CD4-positive, alpha-beta memory T cell (primary cell): Measurements from ENCODE around the gene RALGAPB. TPM values are rescaled to one million over a fixed set of nuclear protein-coding genes. Genes with fewer than 3 reads are reported as not detected.

Experiments used
- CTCF ChIA-PET: fragments of 350-600 bp; sonication (Branson Sonifier 250); formaldehyde crosslinking; loops from one replicate; lab custom pipeline; 2021; ENCODE audit warnings: inconsistent platforms; ENCODE audit not compliant: partially characterized antibody; lab: Charles Lee
- POLR2A ChIA-PET: fragments of 350-600 bp; sonication (Branson Sonifier 250); formaldehyde crosslinking; loops from one replicate; lab custom pipeline; 2021; ENCODE audit not compliant: partially characterized antibody; lab: Charles Lee
- DNase-seq, 5 donors: peaks; one replicate each; pipeline versions ENCODE4 v3.0.0 to v3.0.0-alpha.2; 2020 to 2022; ENCODE audit warnings: mixed read lengths in 1 of 5
- H3K27ac ChIP-seq: one replicate; pipeline ENCODE4 v1.7.0; 2013; ENCODE audit warnings: low read depth, low read length
- H3K27me3 ChIP-seq: 2 replicates; pipeline ENCODE4 v1.7.0; 2013; ENCODE audit warnings: mild to moderate bottlenecking, low read length, moderate library complexity; ENCODE audit not compliant: insufficient read depth
- H3K36me3 ChIP-seq: 2 replicates; pipeline ENCODE4 v1.7.0; 2013; ENCODE audit warnings: mild to moderate bottlenecking, low read length, moderate library complexity; ENCODE audit not compliant: insufficient read depth
- H3K4me1 ChIP-seq: 2 replicates; pipeline ENCODE4 v1.7.0; 2013; ENCODE audit warnings: mild to moderate bottlenecking, low read length, moderate library complexity; ENCODE audit not compliant: insufficient read depth
- H3K4me3 ChIP-seq, 2 donors: one replicate each; pipeline ENCODE4 v1.7.0; 2013; ENCODE audit warnings: low read length in 2 of 2, mild to moderate bottlenecking in 1 of 2
- H3K9me3 ChIP-seq, 2 donors: one replicate each; pipeline ENCODE4 v1.7.0; 2013; ENCODE audit warnings: low read length in 2 of 2, control low read depth in 1 of 2; ENCODE audit not compliant: control insufficient read depth in 1 of 2
- H3K27ac Mint-ChIP-seq, 7 donors: one replicate each; pipeline ENCODE4 v1.8.0; 2020 to 2021; ENCODE audit warnings: mixed read lengths in 7 of 7, mild to moderate bottlenecking in 6 of 7, inconsistent platforms in 3 of 7, moderate library complexity in 3 of 7
- H3K27me3 Mint-ChIP-seq, 2 donors: one replicate each; pipeline ENCODE4 v1.8.0; 2020 to 2021; ENCODE audit warnings: mixed read lengths in 2 of 2
- H3K36me3 Mint-ChIP-seq, 2 donors: one replicate each; pipeline ENCODE4 v1.8.0; 2020 to 2021; ENCODE audit warnings: mixed read lengths in 2 of 2, inconsistent platforms in 1 of 2, mild to moderate bottlenecking in 1 of 2
- H3K4me1 Mint-ChIP-seq, 4 donors: one replicate each; pipeline ENCODE4 v1.8.0; 2020 to 2021; ENCODE audit warnings: mixed read lengths in 4 of 4, mild to moderate bottlenecking in 1 of 4
- H3K4me3 Mint-ChIP-seq, 8 donors: one replicate each; pipeline ENCODE4 v1.8.0; 2020 to 2021; ENCODE audit warnings: mixed read lengths in 8 of 8, mild to moderate bottlenecking in 7 of 8, moderate library complexity in 6 of 8, inconsistent platforms in 3 of 8
- H3K9me3 Mint-ChIP-seq, 8 donors: one replicate each; pipeline ENCODE4 v1.8.0; 2020 to 2021; ENCODE audit warnings: mixed read lengths in 8 of 8, mild to moderate bottlenecking in 5 of 8, inconsistent platforms in 3 of 8, moderate library complexity in 1 of 8
- intact Hi-C: fragments of 100-400 bp; cut with micrococcal nuclease; formaldehyde crosslinking; loops from one replicate; pipeline ENCODE4 v1.15.1; 2023
- polyA plus RNA-seq, 2 donors: library from polyadenylated mRNA; unstranded; fragments of 300-500 nt; fragmentation: Illumina TruSeq; gene quantifications; one replicate each; pipeline ENCODE4 v1.2.3, GENCODE V29; 2021
- total RNA-seq, 2 experiments: library from RNA; stranded (reverse); gene quantifications; one replicate each; pipeline ENCODE4 v1.2.3, GENCODE V29; 2021

Gene RALGAPB
- total RNA-seq: 10 to 100 TPM; 54.8 to 57.4 TPM
- 10 to 100 TPM in 1 of 2 donors, 1 to 10 TPM in 1; 9.0 to 15.6 TPM for polyA plus RNA-seq

GRCh38 chr20:38472513-38473366, at the start of gene RALGAPB:
RALGAPB (plus strand) TSS chr20:38472843; CDS start chr20:38488433, 15,590 bp downstream.
- DNase-seq: peak; percentile 98 to 99 (median 98)
- Mint-ChIP-seq H3K9me3 (no peaks in the 10 kb centered on the region), H3K36me3 (peaks cover 8 to 10% of the 10 kb centered on the region in 2 donors), H3K4me1 (peaks cover 37 to 59% (median 48%) of the 10 kb centered on the region in 4 donors), H3K27ac (peak within 1 kb of the TSS; percentile 86 to 98 (median 94)), H3K4me3 (peak within 1 kb of the TSS; percentile 87 to 92 (median 90)), H3K27me3 (no peaks in the 10 kb centered on the region)
- Histone ChIP-seq H3K27me3 (no peaks in the 10 kb centered on the region), H3K4me3 (peak within 1 kb of the TSS; percentile 71 to 75), H3K36me3 (no peaks in the 10 kb centered on the region), H3K9me3 (no peaks in the 10 kb centered on the region), H3K4me1 (peaks cover 51% of the 10 kb centered on the region), H3K27ac (peak within 1 kb of the TSS; percentile 88)
- intact Hi-C loops: loop anchor here (1.0 to 2.0 kb wide), 4 partner anchors 26 to 454 kb away; partner anchors contain the start of genes ACTR5, FAM83D and SNHG17
- POLR2A ChIA-PET: interaction anchor here (1.3 to 5.4 kb wide), 12 partner anchors 8 to 490 kb away, joined by 3 to 62 read pairs (median 5); partner anchors contain the start of genes ADIG, DHX35, RPRD1B and SNHG17
- CTCF ChIA-PET: interaction anchor here (0.9 to 4.6 kb wide), 11 partner anchors 12 to 489 kb away, joined by 3 to 49 read pairs (median 4); partner anchors contain the start of genes DHX35 and SNHG17

GRCh38 chr20:38423541-38423940, 49.1 kb upstream of the RALGAPB start:
- CTCF ChIA-PET: no interaction called here
- H3K27ac Mint-ChIP-seq: peak overlapping the region in 1 of 7 donors; percentile 76
- POLR2A ChIA-PET: no interaction called here

GRCh38 chr20:38424401-38424800, 48.2 kb upstream of the RALGAPB start:
- peak overlapping the region in 4 of 7 donors; percentile 8 to 62 (median 36) for H3K27ac Mint-ChIP-seq
- H3K36me3 Mint-ChIP-seq: peaks cover 78 to 96% of the 10 kb centered on the region in 2 donors
- CTCF ChIA-PET: interaction anchor here (0.9 kb wide), 1 partner anchor 626 kb away, joined by 3 read pairs; no protein-coding TSS in a partner anchor
- H3K36me3 ChIP-seq: peaks cover 98% of the 10 kb centered on the region
- no peaks in the 10 kb centered on the region for H3K9me3 ChIP-seq
- no peak for DNase-seq
- H3K4me1 ChIP-seq: no peaks in the 10 kb centered on the region
- H3K9me3 Mint-ChIP-seq: no peaks in the 10 kb centered on the region
- H3K4me3 ChIP-seq: no peak overlapping the region
- intact Hi-C loops: no loop called here
- H3K27ac ChIP-seq: no peak overlapping the region
- POLR2A ChIA-PET: interaction anchor here (0.7 kb wide), 1 partner anchor 33 kb away, joined by 3 read pairs; no protein-coding TSS in a partner anchor
- no peaks in the 10 kb centered on the region for H3K27me3 ChIP-seq
- no peaks in the 10 kb centered on the region for H3K27me3 Mint-ChIP-seq
- H3K4me3 Mint-ChIP-seq: no peak overlapping the region
- H3K4me1 Mint-ChIP-seq: peaks cover 12 to 35% (median 21%) of the 10 kb centered on the region in 4 donors

More at GRCh38 chr20:38423541-38423940, 49.1 kb upstream of the RALGAPB start:
- no peak overlapping the region for H3K27ac ChIP-seq
- H3K27me3 ChIP-seq: no peaks in the 10 kb centered on the region
- no peak overlapping the region for H3K4me3 ChIP-seq
- no peaks in the 10 kb centered on the region for H3K9me3 ChIP-seq
- Mint-ChIP-seq H3K9me3 (no peaks in the 10 kb centered on the region), H3K4me3 (peak overlapping the region in 1 of 8 donors; percentile 1), H3K36me3 (peaks cover 75 to 96% of the 10 kb centered on the region in 2 donors), H3K27me3 (no peaks in the 10 kb centered on the region), H3K4me1 (peaks cover 11 to 26% (median 16%) of the 10 kb centered on the region in 4 donors)
- intact Hi-C loops: no loop called here
- DNase-seq: no peak
- H3K4me1 ChIP-seq: no peaks in the 10 kb centered on the region
- peaks cover 91% of the 10 kb centered on the region for H3K36me3 ChIP-seq

GRCh38 chr20:38426006-38426897, 46.4 kb upstream of the RALGAPB start:
- Histone ChIP-seq H3K9me3 (no peaks in the 10 kb centered on the region), H3K27me3 (no peaks in the 10 kb centered on the region), H3K36me3 (peaks cover 94% of the 10 kb centered on the region), H3K4me3 (no peak overlapping the region), H3K27ac (no peak overlapping the region), H3K4me1 (no peaks in the 10 kb centered on the region)
- no peaks in the 10 kb centered on the region for H3K9me3 Mint-ChIP-seq
- no peak overlapping the region for H3K4me3 Mint-ChIP-seq
- H3K27me3 Mint-ChIP-seq: no peaks in the 10 kb centered on the region
- intact Hi-C loops: no loop called here
- DNase-seq: no peak
- H3K27ac Mint-ChIP-seq: peak overlapping the region in 3 of 7 donors; percentile 22 to 63 (median 48)
- ChIA-PET CTCF (interaction anchor here (0.8 kb wide), 2 partner anchors 9 to 20 kb away, joined by 3 to 4 read pairs; partner anchors contain the start of gene SNHG17), POLR2A (interaction anchor here (2.0 kb wide), 1 partner anchor 9 kb away, joined by 6 read pairs; the partner anchor contains the start of gene SNHG17)
- peaks cover 71 to 91% of the 10 kb centered on the region in 2 donors for H3K36me3 Mint-ChIP-seq
- H3K4me1 Mint-ChIP-seq: peaks cover 13 to 45% (median 28%) of the 10 kb centered on the region in 4 donors

- DNase-seq: no peak
- H3K27me3 Mint-ChIP-seq: no peaks in the 10 kb centered on the region
- Histone ChIP-seq H3K27ac (no peak overlapping the region), H3K36me3 (peaks cover 93% of the 10 kb centered on the region), H3K9me3 (no peaks in the 10 kb centered on the region), H3K27me3 (no peaks in the 10 kb centered on the region), H3K4me3 (no peak overlapping the region), H3K4me1 (peaks cover 6% of the 10 kb centered on the region)
- peaks cover 22 to 59% (median 38%) of the 10 kb centered on the region in 4 donors for H3K4me1 Mint-ChIP-seq
- no peaks in the 10 kb centered on the region for H3K9me3 Mint-ChIP-seq
- intact Hi-C loops: no loop called here
- ChIA-PET POLR2A (interaction anchor here (1.6 kb wide), 1 partner anchor 20 kb away, joined by 3 read pairs; no protein-coding TSS in a partner anchor), CTCF (no interaction called here)
- H3K4me3 Mint-ChIP-seq: no peak overlapping the region
- peak overlapping the region in 1 of 7 donors; percentile 7 for H3K27ac Mint-ChIP-seq
- peaks cover 71 to 91% of the 10 kb centered on the region in 2 donors for H3K36me3 Mint-ChIP-seq
These were observed 45.0 kb upstream of the RALGAPB start for GRCh38 chr20:38427655-38428023.

- CTCF ChIA-PET: interaction anchor here (1.4 kb wide), 1 partner anchor 17 kb away, joined by 5 read pairs; no protein-coding TSS in a partner anchor
- H3K4me1 ChIP-seq: peaks cover 17% of the 10 kb centered on the region
- no peaks in the 10 kb centered on the region for H3K27me3 ChIP-seq
- POLR2A ChIA-PET: interaction anchor here (1.6 kb wide), 1 partner anchor 19 kb away, joined by 3 read pairs; no protein-coding TSS in a partner anchor
- Mint-ChIP-seq H3K4me3 (peak overlapping the region in 1 of 8 donors; percentile 37), H3K4me1 (peaks cover 25 to 71% (median 48%) of the 10 kb centered on the region in 4 donors), H3K27ac (peak overlapping the region in 2 of 7 donors; percentile 7 to 41), H3K27me3 (no peaks in the 10 kb centered on the region), H3K36me3 (peaks cover 70 to 88% of the 10 kb centered on the region in 2 donors), H3K9me3 (no peaks in the 10 kb centered on the region)
- intact Hi-C loops: no loop called here
- H3K9me3 ChIP-seq: no peaks in the 10 kb centered on the region
- no peak overlapping the region for H3K4me3 ChIP-seq
- H3K36me3 ChIP-seq: peaks cover 85% of the 10 kb centered on the region
- DNase-seq: no peak
- H3K27ac ChIP-seq: no peak overlapping the region
These were observed 43.8 kb upstream of the RALGAPB start for GRCh38 chr20:38428800-38429199.
